Panc1 (cell line): Measurements from ENCODE around the gene BRAF. TPM values are rescaled to one million over a fixed set of nuclear protein-coding genes. Genes with fewer than 3 reads are reported as not detected.
"Not testable (repeated sequence)": the region's sequence is repeated elsewhere in the genome, so short reads cannot be mapped to it uniquely, and the experiment has no call there.

Experiments
- ATAC-seq: fragments of 200-7000 bp; cut with Tn5 transposase; 2 replicates; pipeline ENCODE4 v1.9.1; 2020; ENCODE audit warnings: mild to moderate bottlenecking, moderate library complexity
- BruUV-seq: library from RNA; stranded (reverse); fragments of 400-500 nt; replicated peaks from 2 replicates; lab custom pipeline; 2021; lab: Mats Ljungman, UMichigan
- CTCF ChIA-PET: fragments of 300-600 bp; sonication (Branson Sonifier 250); formaldehyde crosslinking; loops from one replicate; lab custom pipeline; 2022; ENCODE audit warnings: antibody characterized with exemption; lab: Charles Lee
- POLR2A ChIA-PET: fragments of 300-600 bp; sonication (Branson Sonifier 250); formaldehyde crosslinking; loops from one replicate; lab custom pipeline; 2022; ENCODE audit warnings: antibody characterized with exemption; lab: Charles Lee
- DNase-seq: peaks from one replicate; pipeline ENCODE4 v3.0.0-alpha.2; 2010; ENCODE audit warnings: low read depth, low spot score
- H3K27ac ChIP-seq: 2 replicates; pipeline ENCODE4 v1.5.1; 2011; ENCODE audit warnings: mild to moderate bottlenecking, low read length, inconsistent platforms
- H3K27me3 ChIP-seq: fragments of 200-500 bp; sonication (Bioruptor generic); 2 replicates; pipeline ENCODE4 v1.6.0; 2014; ENCODE audit warnings: low read length, inconsistent platforms; ENCODE audit not compliant: control insufficient read depth, insufficient read depth
- H3K36me3 ChIP-seq: fragments of 200-500 bp; sonication (Bioruptor generic); 2 replicates; pipeline ENCODE4 v1.5.1; 2014; ENCODE audit warnings: inconsistent platforms, mild to moderate bottlenecking, low read length, moderate library complexity; ENCODE audit not compliant: control insufficient read depth, insufficient read depth
- H3K4me1 ChIP-seq: 2 replicates; pipeline ENCODE4 v1.5.1; 2011; ENCODE audit warnings: inconsistent platforms, mild to moderate bottlenecking, low read length, moderate library complexity; ENCODE audit not compliant: control insufficient read depth, insufficient read depth
- H3K4me3 ChIP-seq, 2 experiments: 2 replicates each; pipeline ENCODE4 v1.5.1; 2011 to 2012; ENCODE audit warnings: low read depth in 2 of 2, low read length in 2 of 2, mild to moderate bottlenecking in 2 of 2, inconsistent platforms in 1 of 2, moderate library complexity in 1 of 2
- H3K9me3 ChIP-seq: fragments of 200-500 bp; sonication (Bioruptor generic); 2 replicates; pipeline ENCODE4 v1.5.1; 2014; ENCODE audit warnings: low read depth, mild to moderate bottlenecking, inconsistent platforms, low read length, moderate library complexity; ENCODE audit not compliant: control insufficient read depth, insufficient read depth
- POLR2AphosphoS5 ChIP-seq: IDR thresholded peaks from 2 replicates; pipeline ENCODE4 v1.6.1; 2012; ENCODE audit warnings: mild to moderate bottlenecking, low read depth, low read length, moderate library complexity
- SIN3A ChIP-seq: IDR thresholded peaks from 2 replicates; pipeline ENCODE4 v1.6.1; 2012; ENCODE audit warnings: low read depth, mild to moderate bottlenecking, low read length, moderate library complexity, borderline replicate concordance; ENCODE audit not compliant: insufficient read depth
- TCF7L2 ChIP-seq: IDR thresholded peaks from 2 replicates; pipeline ENCODE4 v1.6.1; 2011; ENCODE audit warnings: mild to moderate bottlenecking, low read depth, low read length, inconsistent platforms
- in situ Hi-C: cut with HindIII; loops from 2 replicates; pipeline ENCODE4 v1.10.0; 2016; ENCODE audit warnings: low sequenced_read_pairs, low pct_unique_long_range_greater_than_20kb
- intact Hi-C: fragments of 100-400 bp; cut with micrococcal nuclease; formaldehyde crosslinking; loops from one replicate; pipeline ENCODE4 v1.10.0; 2022; ENCODE audit not compliant: unreplicated experiment
- total RNA-seq: library from RNA; stranded (reverse); gene quantifications from one replicate; pipeline ENCODE4 v1.2.1, GENCODE V29; 2021; ENCODE audit not compliant: unreplicated experiment
- TF ChIP-seq, protein P1 (sequence below), 2 experiments: IDR thresholded peaks; 2 replicates each; pipeline ENCODE4 v1.6.1; 2011 to 2012; ENCODE audit warnings: low read depth in 2 of 2, control low read depth in 1 of 2, low read length in 1 of 2, mild to moderate bottlenecking in 1 of 2, moderate library complexity in 1 of 2; ENCODE audit not compliant: insufficient read depth in 1 of 2
- TF ChIP-seq, protein P2 (sequence below): fragments of 450-650 bp; IDR thresholded peaks from 2 replicates; pipeline ENCODE4 v1.5.1; 2017; ENCODE audit warnings: mild to moderate bottlenecking

BRAF gene
- total RNA-seq, 1 experiment from 2014 or later = 26.3 TPM

DNA sequence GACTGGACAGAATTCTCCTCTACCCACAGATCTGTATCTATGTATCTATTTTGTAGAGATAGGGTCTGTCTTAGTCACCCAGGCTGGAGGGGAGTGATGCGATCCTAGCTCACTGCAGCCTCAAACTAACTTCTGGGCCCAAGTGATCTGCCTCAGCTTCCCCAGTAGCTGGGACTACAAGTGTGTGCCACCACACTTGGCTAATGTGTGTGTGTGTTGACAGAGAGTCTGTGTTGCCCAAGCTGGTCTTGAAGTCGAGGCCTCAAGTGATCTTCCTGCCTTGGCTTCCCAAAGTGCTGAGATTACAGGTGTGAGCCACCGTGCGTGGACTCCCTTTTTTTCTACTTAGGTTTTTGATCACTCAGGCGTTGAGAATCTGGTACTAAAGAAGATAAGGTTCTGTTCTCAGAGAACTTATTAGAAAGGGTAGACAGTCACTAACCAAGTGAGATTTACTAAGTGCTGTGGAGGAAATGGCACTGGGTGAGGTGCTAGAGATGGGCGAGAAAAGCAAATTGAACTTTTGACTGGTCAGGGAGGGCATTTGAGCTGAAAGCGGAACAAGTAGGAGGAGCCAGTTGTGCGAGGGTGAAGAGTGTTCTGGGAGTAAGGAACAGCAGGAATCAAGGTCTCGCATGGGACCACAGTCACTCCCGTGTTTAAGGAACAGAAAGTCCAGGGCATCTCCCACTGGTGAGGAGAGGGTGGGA is 210.2 kb downstream of the BRAF start:
- H3K4me3 ChIP-seq = no peak overlapping the region
- ATAC-seq (no peak), DNase-seq (no peak)
- CTCF ChIA-PET = no interaction called here
- intact Hi-C loops (no loop called here), in situ Hi-C loops (no loop called here)
- no peaks in the 10 kb centered on the region for H3K36me3 ChIP-seq
- BruUV-seq = no TSS peak
- POLR2A ChIA-PET = no interaction called here
- no peak overlapping the region for H3K27ac ChIP-seq
- TF ChIP-seq TCF7L2 = no peak
- TF ChIP-seq, protein P1, sequence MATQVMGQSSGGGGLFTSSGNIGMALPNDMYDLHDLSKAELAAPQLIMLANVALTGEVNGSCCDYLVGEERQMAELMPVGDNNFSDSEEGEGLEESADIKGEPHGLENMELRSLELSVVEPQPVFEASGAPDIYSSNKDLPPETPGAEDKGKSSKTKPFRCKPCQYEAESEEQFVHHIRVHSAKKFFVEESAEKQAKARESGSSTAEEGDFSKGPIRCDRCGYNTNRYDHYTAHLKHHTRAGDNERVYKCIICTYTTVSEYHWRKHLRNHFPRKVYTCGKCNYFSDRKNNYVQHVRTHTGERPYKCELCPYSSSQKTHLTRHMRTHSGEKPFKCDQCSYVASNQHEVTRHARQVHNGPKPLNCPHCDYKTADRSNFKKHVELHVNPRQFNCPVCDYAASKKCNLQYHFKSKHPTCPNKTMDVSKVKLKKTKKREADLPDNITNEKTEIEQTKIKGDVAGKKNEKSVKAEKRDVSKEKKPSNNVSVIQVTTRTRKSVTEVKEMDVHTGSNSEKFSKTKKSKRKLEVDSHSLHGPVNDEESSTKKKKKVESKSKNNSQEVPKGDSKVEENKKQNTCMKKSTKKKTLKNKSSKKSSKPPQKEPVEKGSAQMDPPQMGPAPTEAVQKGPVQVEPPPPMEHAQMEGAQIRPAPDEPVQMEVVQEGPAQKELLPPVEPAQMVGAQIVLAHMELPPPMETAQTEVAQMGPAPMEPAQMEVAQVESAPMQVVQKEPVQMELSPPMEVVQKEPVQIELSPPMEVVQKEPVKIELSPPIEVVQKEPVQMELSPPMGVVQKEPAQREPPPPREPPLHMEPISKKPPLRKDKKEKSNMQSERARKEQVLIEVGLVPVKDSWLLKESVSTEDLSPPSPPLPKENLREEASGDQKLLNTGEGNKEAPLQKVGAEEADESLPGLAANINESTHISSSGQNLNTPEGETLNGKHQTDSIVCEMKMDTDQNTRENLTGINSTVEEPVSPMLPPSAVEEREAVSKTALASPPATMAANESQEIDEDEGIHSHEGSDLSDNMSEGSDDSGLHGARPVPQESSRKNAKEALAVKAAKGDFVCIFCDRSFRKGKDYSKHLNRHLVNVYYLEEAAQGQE (IDR thresholded peaks at IDR 0.05; ENCODE audit: insufficient read depth in 1 of 2, low read depth in 2 of 2, low read length in 1 of 2) = no peak
- TF ChIP-seq, protein P2, sequence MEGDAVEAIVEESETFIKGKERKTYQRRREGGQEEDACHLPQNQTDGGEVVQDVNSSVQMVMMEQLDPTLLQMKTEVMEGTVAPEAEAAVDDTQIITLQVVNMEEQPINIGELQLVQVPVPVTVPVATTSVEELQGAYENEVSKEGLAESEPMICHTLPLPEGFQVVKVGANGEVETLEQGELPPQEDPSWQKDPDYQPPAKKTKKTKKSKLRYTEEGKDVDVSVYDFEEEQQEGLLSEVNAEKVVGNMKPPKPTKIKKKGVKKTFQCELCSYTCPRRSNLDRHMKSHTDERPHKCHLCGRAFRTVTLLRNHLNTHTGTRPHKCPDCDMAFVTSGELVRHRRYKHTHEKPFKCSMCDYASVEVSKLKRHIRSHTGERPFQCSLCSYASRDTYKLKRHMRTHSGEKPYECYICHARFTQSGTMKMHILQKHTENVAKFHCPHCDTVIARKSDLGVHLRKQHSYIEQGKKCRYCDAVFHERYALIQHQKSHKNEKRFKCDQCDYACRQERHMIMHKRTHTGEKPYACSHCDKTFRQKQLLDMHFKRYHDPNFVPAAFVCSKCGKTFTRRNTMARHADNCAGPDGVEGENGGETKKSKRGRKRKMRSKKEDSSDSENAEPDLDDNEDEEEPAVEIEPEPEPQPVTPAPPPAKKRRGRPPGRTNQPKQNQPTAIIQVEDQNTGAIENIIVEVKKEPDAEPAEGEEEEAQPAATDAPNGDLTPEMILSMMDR = no peak
- no peak for TF ChIP-seq SIN3A
- TF ChIP-seq POLR2AphosphoS5 = no peak
- no peaks in the 10 kb centered on the region for H3K27me3 ChIP-seq
- no peaks in the 10 kb centered on the region for H3K9me3 ChIP-seq
- no peaks in the 10 kb centered on the region for H3K4me1 ChIP-seq

DNA sequence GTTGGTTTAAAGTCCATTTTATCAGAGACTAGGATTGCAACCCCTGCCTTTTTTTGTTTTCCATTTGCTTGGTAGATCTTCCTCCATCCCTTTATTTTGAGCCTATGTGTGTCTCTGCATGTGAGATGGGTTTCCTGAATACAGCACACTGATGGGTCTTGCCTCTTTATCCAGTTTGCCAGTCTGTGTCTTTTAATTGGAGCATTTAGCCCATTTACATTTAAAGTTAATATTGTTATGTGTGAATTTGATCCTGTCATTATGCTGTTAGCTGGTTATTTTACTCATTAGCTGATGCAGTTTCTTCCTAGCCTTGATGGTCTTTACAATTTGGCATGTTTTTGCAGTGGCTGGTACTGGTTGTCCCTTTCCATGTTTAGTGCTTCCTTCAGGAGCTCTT is 212.3 kb downstream of the BRAF start:
- not testable (repeated sequence) for BruUV-seq

DNA sequence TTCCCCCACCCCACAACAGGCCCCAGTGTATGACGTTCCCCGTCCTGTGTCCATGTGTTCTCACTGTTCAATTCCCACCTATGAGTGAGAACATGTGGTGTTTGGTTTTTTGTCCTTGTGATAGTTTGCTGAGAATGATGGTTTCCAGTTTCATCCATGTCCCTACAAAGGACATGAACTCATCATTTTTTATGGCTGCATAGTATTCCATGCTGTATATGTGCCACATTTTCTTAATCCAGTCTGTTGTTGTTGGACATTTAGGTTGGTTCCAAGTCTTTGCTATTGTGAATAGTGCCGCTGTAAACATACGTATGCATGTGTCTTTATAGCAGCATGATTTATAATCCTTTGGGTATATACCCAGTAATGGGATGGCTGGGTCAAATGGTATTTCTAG is 216.0 kb downstream of the BRAF start:
- H3K9me3 ChIP-seq, H3K4me1 ChIP-seq, POLR2A ChIA-PET, H3K36me3 ChIP-seq, intact Hi-C loops, H3K4me3 ChIP-seq, CTCF ChIA-PET, DNase-seq, H3K27me3 ChIP-seq, H3K27ac ChIP-seq, BruUV-seq, in situ Hi-C loops, ATAC-seq: not testable (repeated sequence)

More for the DNA sequence above, 212.3 kb downstream of the BRAF start:
- H3K4me3 ChIP-seq, CTCF ChIA-PET, H3K4me1 ChIP-seq, H3K27me3 ChIP-seq, DNase-seq, in situ Hi-C loops, H3K9me3 ChIP-seq, intact Hi-C loops, H3K36me3 ChIP-seq, H3K27ac ChIP-seq, POLR2A ChIA-PET, ATAC-seq: not testable (repeated sequence)
